ENCODE data around the gene CRMP1.

DNA sequence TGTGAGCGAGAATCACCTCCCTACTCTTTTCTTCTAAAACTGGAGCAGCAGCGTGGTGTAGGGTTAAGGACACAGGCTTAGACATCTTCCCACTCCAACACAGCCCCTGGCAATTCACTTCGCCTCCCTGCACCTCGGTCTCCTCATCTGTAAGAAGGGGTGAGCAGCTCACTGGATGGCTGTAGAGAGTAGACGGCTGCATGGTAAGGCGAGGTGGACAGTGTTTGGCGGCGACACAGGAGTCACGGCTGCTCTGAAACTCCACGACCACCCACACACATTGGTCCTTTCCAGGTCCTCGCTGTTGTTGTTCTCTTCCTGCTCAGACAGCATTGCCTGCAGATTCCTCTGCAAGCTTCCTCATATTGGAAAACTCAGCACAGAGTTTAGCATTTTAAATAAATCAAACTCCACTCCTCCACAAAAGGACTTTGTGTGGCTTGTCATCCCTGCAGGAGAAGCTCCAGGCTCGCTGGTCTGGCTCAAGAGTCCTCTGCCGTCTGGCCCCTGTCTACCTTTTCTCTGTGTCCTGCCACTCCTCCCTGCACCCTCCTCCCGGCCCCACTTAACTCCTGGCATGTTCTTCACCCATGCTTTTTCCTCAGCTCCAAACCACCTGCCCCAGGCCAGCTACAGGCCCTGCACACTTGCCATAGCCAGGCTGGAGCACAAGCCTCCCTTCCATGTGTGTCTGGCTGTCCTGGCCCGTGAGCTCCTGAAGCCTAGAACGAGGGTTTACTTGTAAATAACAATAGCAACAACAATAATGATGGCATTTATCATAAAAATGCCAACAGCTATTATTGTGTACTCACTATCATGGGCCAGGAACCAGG lies 41.3 kb upstream of the CRMP1 start:
- TF ChIP-seq, protein P1, sequence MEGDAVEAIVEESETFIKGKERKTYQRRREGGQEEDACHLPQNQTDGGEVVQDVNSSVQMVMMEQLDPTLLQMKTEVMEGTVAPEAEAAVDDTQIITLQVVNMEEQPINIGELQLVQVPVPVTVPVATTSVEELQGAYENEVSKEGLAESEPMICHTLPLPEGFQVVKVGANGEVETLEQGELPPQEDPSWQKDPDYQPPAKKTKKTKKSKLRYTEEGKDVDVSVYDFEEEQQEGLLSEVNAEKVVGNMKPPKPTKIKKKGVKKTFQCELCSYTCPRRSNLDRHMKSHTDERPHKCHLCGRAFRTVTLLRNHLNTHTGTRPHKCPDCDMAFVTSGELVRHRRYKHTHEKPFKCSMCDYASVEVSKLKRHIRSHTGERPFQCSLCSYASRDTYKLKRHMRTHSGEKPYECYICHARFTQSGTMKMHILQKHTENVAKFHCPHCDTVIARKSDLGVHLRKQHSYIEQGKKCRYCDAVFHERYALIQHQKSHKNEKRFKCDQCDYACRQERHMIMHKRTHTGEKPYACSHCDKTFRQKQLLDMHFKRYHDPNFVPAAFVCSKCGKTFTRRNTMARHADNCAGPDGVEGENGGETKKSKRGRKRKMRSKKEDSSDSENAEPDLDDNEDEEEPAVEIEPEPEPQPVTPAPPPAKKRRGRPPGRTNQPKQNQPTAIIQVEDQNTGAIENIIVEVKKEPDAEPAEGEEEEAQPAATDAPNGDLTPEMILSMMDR (IDR thresholded peaks at IDR 0.05) = no peak
- TF ChIP-seq POLR2A (IDR thresholded peaks at IDR 0.05; ENCODE audit: low read depth) = no peak

Data from esophagus muscularis mucosa (tissue), 3 donors.